Uterus (tissue), 2 donors: ENCODE data around the gene ASPSCR1.

Source experiments
- POLR2A ChIP-seq, 2 donors: fragments of 450-650 bp; IDR thresholded peaks; one replicate each; pipeline ENCODE4 v1.6.1; 2016; ENCODE audit warnings: antibody characterized with exemption in 2 of 2, mild to moderate bottlenecking in 1 of 2, moderate library complexity in 1 of 2
- TF ChIP-seq, protein P1 (sequence below), 4 experiments: fragments of 200-600 bp in 2 of 4; fragments of 450-650 bp in 2 of 4; sonication (generic) in 2 of 4; IDR thresholded peaks; one replicate each; pipeline ENCODE4 v1.5.1; 2016 to 2019; ENCODE audit warnings: antibody characterized with exemption in 4 of 4, mild to moderate bottlenecking in 2 of 4, moderate library complexity in 1 of 4

DNA sequence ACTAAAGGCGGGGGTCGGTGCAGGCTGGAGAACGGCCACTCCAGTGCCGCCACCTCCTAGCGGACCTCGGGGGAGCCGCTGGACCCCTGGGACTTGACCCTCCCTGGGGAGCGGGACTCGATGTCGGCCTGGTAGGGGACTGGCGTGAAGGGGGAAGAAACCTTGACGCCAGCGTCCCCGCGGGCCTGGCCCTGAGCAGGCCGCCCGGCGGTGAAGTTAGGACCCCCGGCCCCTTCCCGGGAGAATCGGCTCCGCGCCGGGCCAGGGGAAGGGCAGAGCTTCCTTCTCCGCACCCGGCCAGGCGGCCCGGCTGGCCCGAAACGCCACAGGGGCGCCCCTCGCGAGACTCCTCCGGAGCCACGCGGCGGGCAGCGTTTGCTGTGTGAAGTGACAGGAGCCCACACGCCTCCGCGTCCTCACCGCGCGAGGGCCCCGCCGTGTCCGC, 87.8 kb downstream of the ASPSCR1 start:
- TF ChIP-seq, protein P1, sequence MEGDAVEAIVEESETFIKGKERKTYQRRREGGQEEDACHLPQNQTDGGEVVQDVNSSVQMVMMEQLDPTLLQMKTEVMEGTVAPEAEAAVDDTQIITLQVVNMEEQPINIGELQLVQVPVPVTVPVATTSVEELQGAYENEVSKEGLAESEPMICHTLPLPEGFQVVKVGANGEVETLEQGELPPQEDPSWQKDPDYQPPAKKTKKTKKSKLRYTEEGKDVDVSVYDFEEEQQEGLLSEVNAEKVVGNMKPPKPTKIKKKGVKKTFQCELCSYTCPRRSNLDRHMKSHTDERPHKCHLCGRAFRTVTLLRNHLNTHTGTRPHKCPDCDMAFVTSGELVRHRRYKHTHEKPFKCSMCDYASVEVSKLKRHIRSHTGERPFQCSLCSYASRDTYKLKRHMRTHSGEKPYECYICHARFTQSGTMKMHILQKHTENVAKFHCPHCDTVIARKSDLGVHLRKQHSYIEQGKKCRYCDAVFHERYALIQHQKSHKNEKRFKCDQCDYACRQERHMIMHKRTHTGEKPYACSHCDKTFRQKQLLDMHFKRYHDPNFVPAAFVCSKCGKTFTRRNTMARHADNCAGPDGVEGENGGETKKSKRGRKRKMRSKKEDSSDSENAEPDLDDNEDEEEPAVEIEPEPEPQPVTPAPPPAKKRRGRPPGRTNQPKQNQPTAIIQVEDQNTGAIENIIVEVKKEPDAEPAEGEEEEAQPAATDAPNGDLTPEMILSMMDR (IDR thresholded peaks at IDR 0.05): no peak
- TF ChIP-seq POLR2A (IDR thresholded peaks at IDR 0.05): no peak
